Gastroesophageal sphincter (tissue), 3 donors: ENCODE results near the gene ZNF12.

ENCODE experiments used
- CTCF ChIP-seq, 4 experiments: fragments of 200-600 bp in 2 of 4; fragments of 450-650 bp in 2 of 4; sonication (generic) in 1 of 4; IDR thresholded peaks; one replicate each; pipeline ENCODE4 v1.5.1; 2017 to 2019; ENCODE audit warnings: antibody characterized with exemption in 4 of 4, mild to moderate bottlenecking in 2 of 4, moderate library complexity in 2 of 4
- EP300 ChIP-seq: sonication (generic); formaldehyde crosslinking; IDR thresholded peaks from one replicate; pipeline ENCODE4 v1.6.1; 2017; ENCODE audit warnings: antibody characterized with exemption, mild to moderate bottlenecking
- POLR2AphosphoS5 ChIP-seq: sonication (generic); formaldehyde crosslinking; IDR thresholded peaks from one replicate; pipeline ENCODE4 v1.6.1; 2017; ENCODE audit warnings: antibody characterized with exemption

GRCh38 chr7:6653071-6654003 is 53.4 kb downstream of the ZNF12 start:
- no peak for TF ChIP-seq CTCF (IDR thresholded peaks at IDR 0.05)
- TF ChIP-seq EP300: no peak
- no peak for TF ChIP-seq POLR2AphosphoS5
